T-cell (primary cell): ENCODE measurements around the gene UBE2I. TPM values are rescaled to one million over a fixed set of nuclear protein-coding genes. Genes with fewer than 3 reads are reported as not detected.
"Not testable (repeated sequence)": the region's sequence is repeated elsewhere in the genome, so short reads cannot be mapped to it uniquely, and the experiment has no call there.

Experiments
- ATAC-seq, 4 experiments: fragments of 200-7000 bp in 3 of 4; fragments of 150-1000 bp in 1 of 4; cut with Tn5 transposase; replicated peaks in 1 of 4; 1 replicate in 3 of 4; 2 replicates in 1 of 4; pipeline ENCODE4 v1.10.0; 2021; ENCODE audit warnings: moderate library complexity in 3 of 4, mild to moderate bottlenecking in 2 of 4, moderate number of reproducible peaks in 1 of 4
- CTCF ChIA-PET, 2 donors: fragments of 300-600 bp; sonication (Branson Sonifier 250); formaldehyde crosslinking; loops; one replicate each; lab custom pipeline; 2022; ENCODE audit warnings: antibody characterized with exemption in 2 of 2; lab: Charles Lee
- POLR2A ChIA-PET, 2 donors: fragments of 300-600 bp; sonication (Branson Sonifier 250); formaldehyde crosslinking; loops; one replicate each; lab custom pipeline; 2022; ENCODE audit warnings: antibody characterized with exemption in 2 of 2; lab: Charles Lee
- DNase-seq, 35 experiments: peaks; one replicate each; pipeline versions ENCODE4 v3.0.0 to v3.0.0-alpha.2; 2013 to 2023
- H3K27ac ChIP-seq: one replicate; pipeline ENCODE4 v1.5.1; 2013; ENCODE audit warnings: low read length
- H3K27me3 ChIP-seq, 2 experiments: replicated peaks in 1 of 2; 1 replicate in 1 of 2; 2 replicates in 1 of 2; pipeline versions ENCODE4 v1.6.1 to v1.7.0; 2013; ENCODE audit warnings: low read length in 1 of 2, mixed read lengths in 1 of 2; ENCODE audit not compliant: control insufficient read depth in 2 of 2, insufficient read depth in 2 of 2; ENCODE audit errors: extremely low read depth in 1 of 2
- H3K36me3 ChIP-seq, 2 donors: 1 replicate in 1 of 2; 2 replicates in 1 of 2; pipeline versions ENCODE4 v1.6.1 to v1.7.0; 2013; ENCODE audit warnings: low read length in 1 of 2; ENCODE audit not compliant: control insufficient read depth in 2 of 2, insufficient read depth in 1 of 2; ENCODE audit errors: extremely low read depth in 1 of 2
- H3K4me1 ChIP-seq, 2 experiments: 1 replicate in 1 of 2; 2 replicates in 1 of 2; pipeline versions ENCODE4 v1.6.1 to v1.7.0; 2013; ENCODE audit warnings: low read length in 2 of 2, mixed read lengths in 1 of 2; ENCODE audit not compliant: insufficient read depth in 2 of 2, control insufficient read depth in 1 of 2; ENCODE audit errors: extremely low read depth in 1 of 2
- H3K4me3 ChIP-seq, 2 donors: 1 replicate in 1 of 2; 2 replicates in 1 of 2; pipeline versions ENCODE4 v1.5.1 to v1.7.0; 2013; ENCODE audit warnings: mild to moderate bottlenecking in 2 of 2, low read length in 1 of 2, moderate library complexity in 1 of 2; ENCODE audit not compliant: control insufficient read depth in 1 of 2; ENCODE audit errors: extremely low read depth in 1 of 2
- H3K9me3 ChIP-seq: 2 replicates; pipeline ENCODE4 v1.7.0; 2013
- H3K27ac Mint-ChIP-seq, 2 donors: one replicate each; pipeline ENCODE4 v1.8.0; 2020 to 2021; ENCODE audit warnings: mild to moderate bottlenecking in 2 of 2, mixed read lengths in 2 of 2
- H3K27me3 Mint-ChIP-seq, 2 donors: one replicate each; pipeline ENCODE4 v1.8.0; 2021 to 2022; ENCODE audit warnings: mixed read lengths in 2 of 2
- H3K36me3 Mint-ChIP-seq: one replicate; pipeline ENCODE4 v1.8.0; 2021; ENCODE audit warnings: mixed read lengths
- H3K4me1 Mint-ChIP-seq, 3 donors: one replicate each; pipeline ENCODE4 v1.8.0; 2020 to 2022; ENCODE audit warnings: mixed read lengths in 3 of 3, mild to moderate bottlenecking in 1 of 3
- H3K4me3 Mint-ChIP-seq, 3 donors: one replicate each; pipeline ENCODE4 v1.8.0; 2020 to 2022; ENCODE audit warnings: mild to moderate bottlenecking in 3 of 3, mixed read lengths in 3 of 3, moderate library complexity in 3 of 3
- H3K9me3 Mint-ChIP-seq, 3 donors: one replicate each; pipeline ENCODE4 v1.8.0; 2020 to 2022; ENCODE audit warnings: mixed read lengths in 3 of 3
- WGBS: methylation state at CpG from one replicate; pipeline ENCODE4 v1.1.5; 2013; ENCODE audit warnings: missing lambda C conversion rate; ENCODE audit not compliant: insufficient coverage; 5-methylcytosine and 5-hydroxymethylcytosine counted together
- total RNA-seq, 35 experiments: library from RNA in 6 of 35; stranded (reverse) in 6 of 35; fragments of 120-200 nt in 1 of 35; gene quantifications; one replicate each; pipeline versions ENCODE4 v1.2.1 to v1.2.4 and lab custom pipeline; 2013 to 2026

Gene UBE2I
- total RNA-seq, 5 donors from 2014 or later (not counting 1 experiment from before 2014, with no cell fraction given): 173 to 247 (median 190) TPM

- H3K27ac Mint-ChIP-seq: no peak overlapping the region
These were observed 15.8 kb downstream of the UBE2I start for GRCh38 chr16:1325261-1325660.

GRCh38 chr16:1325673-1326371, 16.4 kb downstream of the UBE2I start:
- Mint-ChIP-seq H3K9me3 (no peaks in the 10 kb centered on the region), H3K27ac (no peak overlapping the region), H3K4me3 (no peak overlapping the region), H3K36me3 (peaks cover 14% of the 10 kb centered on the region), H3K4me1 (no peaks in the 10 kb centered on the region), H3K27me3 (no peaks in the 10 kb centered on the region)
- H3K36me3 ChIP-seq: peaks cover 26 to 33% of the 10 kb centered on the region in 2 donors
- H3K27me3 ChIP-seq: peaks cover 0 to 8% of the 10 kb centered on the region in 2 experiments
- ATAC-seq (no peak), DNase-seq (no peak)
- no peak overlapping the region for H3K27ac ChIP-seq
- CTCF ChIA-PET: no interaction called here
- no peaks in the 10 kb centered on the region for H3K9me3 ChIP-seq
- no peak overlapping the region for H3K4me3 ChIP-seq
- POLR2A ChIA-PET: no interaction called here
- 89% methylated on average over 19 of the region's 20 CpGs for WGBS
- peaks cover 0 to 4% of the 10 kb centered on the region in 2 experiments for H3K4me1 ChIP-seq

More at GRCh38 chr16:1325261-1325660, 15.8 kb downstream of the UBE2I start:
- WGBS: 98% methylated on average over 9 of the region's 15 CpGs
- H3K9me3 Mint-ChIP-seq: no peaks in the 10 kb centered on the region
- H3K4me3 Mint-ChIP-seq: no peak overlapping the region
- no peaks in the 10 kb centered on the region for H3K4me1 Mint-ChIP-seq
- H3K27me3 Mint-ChIP-seq: no peaks in the 10 kb centered on the region
- H3K27ac ChIP-seq: no peak overlapping the region
- H3K36me3 Mint-ChIP-seq: peaks cover 15% of the 10 kb centered on the region
- H3K4me1 ChIP-seq: no peaks in the 10 kb centered on the region
- ChIA-PET CTCF (no interaction called here), POLR2A (no interaction called here)
- H3K27me3 ChIP-seq: peaks cover 0 to 8% of the 10 kb centered on the region in 2 experiments
- H3K4me3 ChIP-seq: no peak overlapping the region
- DNase-seq: no peak
- no peaks in the 10 kb centered on the region for H3K9me3 ChIP-seq
- H3K36me3 ChIP-seq: peaks cover 32 to 39% of the 10 kb centered on the region in 2 donors
- no peak for ATAC-seq

- peaks cover 0 to 10% of the 10 kb centered on the region in 2 experiments for H3K27me3 ChIP-seq
- Mint-ChIP-seq H3K9me3 (no peaks in the 10 kb centered on the region), H3K36me3 (peaks cover 14% of the 10 kb centered on the region), H3K4me3 (no peak overlapping the region), H3K4me1 (peaks cover 0 to 3% (median 2%) of the 10 kb centered on the region in 3 donors), H3K27ac (no peak overlapping the region), H3K27me3 (peaks cover 0 to 3% of the 10 kb centered on the region in 2 donors)
- no peak overlapping the region for H3K27ac ChIP-seq
- peaks cover 26 to 28% of the 10 kb centered on the region in 2 donors for H3K36me3 ChIP-seq
- ChIA-PET POLR2A (no interaction called here), CTCF (no interaction called here)
- no peaks in the 10 kb centered on the region for H3K9me3 ChIP-seq
- no peak for DNase-seq
- H3K4me1 ChIP-seq: peaks cover 3 to 10% of the 10 kb centered on the region in 2 experiments
- ATAC-seq: no peak
- no peak overlapping the region for H3K4me3 ChIP-seq
- WGBS: 100% methylated on average over 2 of the region's 17 CpGs
These were observed 17.0 kb downstream of the UBE2I start for GRCh38 chr16:1326391-1326790.

- H3K4me3 Mint-ChIP-seq: no peak overlapping the region
- no peak overlapping the region for H3K27ac Mint-ChIP-seq
- ATAC-seq: no peak
- H3K36me3 ChIP-seq: peaks cover 22% of the 10 kb centered on the region in 2 donors
- POLR2A ChIA-PET: no interaction called here
- DNase-seq: no peak
- peaks cover 0 to 17% of the 10 kb centered on the region in 2 experiments for H3K27me3 ChIP-seq
- no peak overlapping the region for H3K4me3 ChIP-seq
- H3K27me3 Mint-ChIP-seq: peaks cover 0 to 8% of the 10 kb centered on the region in 2 donors
- WGBS: 92% methylated on average over 15 of the region's 17 CpGs
- peaks cover 6 to 17% of the 10 kb centered on the region in 2 experiments for H3K4me1 ChIP-seq
- H3K9me3 Mint-ChIP-seq: no peaks in the 10 kb centered on the region
- H3K4me1 Mint-ChIP-seq: peaks cover 0 to 10% (median 9%) of the 10 kb centered on the region in 3 donors
- peaks cover 14% of the 10 kb centered on the region for H3K36me3 Mint-ChIP-seq
- no peak overlapping the region for H3K27ac ChIP-seq
- CTCF ChIA-PET: no interaction called here
- no peaks in the 10 kb centered on the region for H3K9me3 ChIP-seq
These were observed 17.6 kb downstream of the UBE2I start for GRCh38 chr16:1326946-1327618.

- Histone ChIP-seq H3K4me3 (no peak overlapping the region), H3K9me3 (no peaks in the 10 kb centered on the region), H3K27ac (no peak overlapping the region), H3K27me3 (peaks cover 0 to 22% of the 10 kb centered on the region in 2 experiments), H3K4me1 (peaks cover 6 to 22% of the 10 kb centered on the region in 2 experiments), H3K36me3 (peaks cover 17 to 22% of the 10 kb centered on the region in 2 donors)
- H3K4me3 Mint-ChIP-seq: no peak overlapping the region
- no peaks in the 10 kb centered on the region for H3K9me3 Mint-ChIP-seq
- peaks cover 4 to 15% (median 13%) of the 10 kb centered on the region in 3 donors for H3K4me1 Mint-ChIP-seq
- no peak overlapping the region for H3K27ac Mint-ChIP-seq
- POLR2A ChIA-PET: no interaction called here
- peaks cover 0 to 13% of the 10 kb centered on the region in 2 donors for H3K27me3 Mint-ChIP-seq
- DNase-seq: no peak
- ATAC-seq: no peak
- CTCF ChIA-PET: no interaction called here
- WGBS: 100% methylated on average over 4 of the region's 5 CpGs
- peaks cover 14% of the 10 kb centered on the region for H3K36me3 Mint-ChIP-seq
These were observed 18.1 kb downstream of the UBE2I start for GRCh38 chr16:1327619-1327947.

- peaks cover 6 to 27% of the 10 kb centered on the region in 2 experiments for H3K4me1 ChIP-seq
- H3K4me1 Mint-ChIP-seq: peaks cover 6 to 18% (median 15%) of the 10 kb centered on the region in 3 donors
- peaks cover 0 to 28% of the 10 kb centered on the region in 2 experiments for H3K27me3 ChIP-seq
- peaks cover 0 to 15% of the 10 kb centered on the region in 2 donors for H3K27me3 Mint-ChIP-seq
- POLR2A ChIA-PET, ATAC-seq, H3K9me3 ChIP-seq, H3K9me3 Mint-ChIP-seq, H3K27ac Mint-ChIP-seq, H3K4me3 Mint-ChIP-seq, H3K4me3 ChIP-seq, DNase-seq, CTCF ChIA-PET, H3K27ac ChIP-seq: not testable (repeated sequence)
- H3K36me3 Mint-ChIP-seq: peaks cover 14% of the 10 kb centered on the region
- 95% methylated on average over 16 of the region's 20 CpGs for WGBS
- H3K36me3 ChIP-seq: peaks cover 16 to 22% of the 10 kb centered on the region in 2 donors
These were observed 18.7 kb downstream of the UBE2I start for GRCh38 chr16:1328136-1328535.
